HCT116 (cell line): ENCODE results near the gene GOLGA8S. TPM values are rescaled to one million over a fixed set of nuclear protein-coding genes. Genes with fewer than 3 reads are reported as not detected.

Experiments
- ATAC-seq: fragments of 200-7000 bp; cut with Tn5 transposase; 2 replicates; pipeline ENCODE4 v1.9.1; 2020; ENCODE audit warnings: mild to moderate bottlenecking, moderate library complexity
- BruUV-seq: library from RNA; stranded (reverse); fragments of 400-500 nt; replicated peaks from 2 replicates; lab custom pipeline; 2021; lab: Mats Ljungman, UMichigan
- CTCF ChIA-PET: fragments of 300-600 bp; sonication (Branson Sonifier 250); formaldehyde crosslinking; loops from one replicate; lab custom pipeline; 2021; ENCODE audit warnings: antibody characterized with exemption; lab: Charles Lee
- POLR2A ChIA-PET: fragments of 300-600, 350-600 bp; sonication (Branson Sonifier 250); formaldehyde crosslinking; loops from one replicate; lab custom pipeline; 2021; ENCODE audit warnings: antibody characterized with exemption; lab: Charles Lee
- RAD21 ChIA-PET, 2 experiments: fragments of 300-600 bp; sonication (Branson Sonifier 250); formaldehyde crosslinking; loops; one replicate each; lab custom pipeline; 2023; ENCODE audit warnings: low total read pairs in 2 of 2; ENCODE audit not compliant: uncharacterized antibody in 2 of 2, unreplicated experiment in 2 of 2, low non-redundant PET in 1 of 2; lab: Charles Lee
- DNase-seq: peaks from one replicate; pipeline ENCODE4 v3.0.0-alpha.2; 2010; ENCODE audit warnings: low read depth, low spot score
- H2AFZ ChIP-seq: fragments of 200-600 bp; shearing (Covaris generic), sonication (generic); 2 replicates; pipeline ENCODE4 v1.6.1; 2017; ENCODE audit warnings: low read depth, mixed run types, mixed read lengths, antibody characterized with exemption, low read length; ENCODE audit not compliant: poor library complexity, severe bottlenecking
- H3K27ac ChIP-seq: 2 replicates; pipeline ENCODE4 v1.5.1; 2012; ENCODE audit warnings: low read depth, low read length
- H3K27me3 ChIP-seq: fragments of 200-600 bp; sonication (generic); 2 replicates; pipeline ENCODE4 v1.6.1; 2016; ENCODE audit warnings: mixed run types, low read length, mixed read lengths; ENCODE audit not compliant: insufficient read depth
- H3K36me3 ChIP-seq, 2 experiments: fragments of 200-500 bp in 1 of 2; fragments of 200-600 bp in 1 of 2; sonication (Bioruptor generic) in 1 of 2; sonication (generic) in 1 of 2; 2 replicates each; pipeline versions ENCODE4 v1.5.1 to v1.6.1; 2014 to 2016; ENCODE audit warnings: low read length in 2 of 2, inconsistent platforms in 1 of 2, mixed read lengths in 1 of 2, mixed run types in 1 of 2; ENCODE audit not compliant: insufficient read depth in 2 of 2, control insufficient read depth in 1 of 2
- H3K4me1 ChIP-seq, 2 experiments: fragments of 200-600 bp in 1 of 2; sonication (generic) in 1 of 2; 2 replicates each; pipeline versions ENCODE4 v1.5.1 to v1.6.1; 2012 to 2017; ENCODE audit warnings: low read length in 2 of 2, inconsistent platforms in 1 of 2, mild to moderate bottlenecking in 1 of 2, mixed read lengths in 1 of 2, mixed run types in 1 of 2, moderate library complexity in 1 of 2; ENCODE audit not compliant: insufficient read depth in 2 of 2, control insufficient read depth in 1 of 2
- H3K4me2 ChIP-seq: fragments of 200-600 bp; sonication (generic); 2 replicates; pipeline ENCODE4 v1.6.1; 2017; ENCODE audit warnings: mixed run types, low read length, mixed read lengths
- H3K4me3 ChIP-seq, 2 experiments: fragments of 200-600 bp in 1 of 2; sonication (generic) in 1 of 2; replicated peaks in 1 of 2; 2 replicates each; pipeline ENCODE4 v1.5.1; 2011 to 2016; ENCODE audit warnings: low read length in 2 of 2, control low read depth in 1 of 2, low read depth in 1 of 2, mild to moderate bottlenecking in 1 of 2, mixed read lengths in 1 of 2, mixed run types in 1 of 2
- H3K79me2 ChIP-seq: fragments of 200-600 bp; sonication (generic); 2 replicates; pipeline ENCODE4 v1.6.1; 2017; ENCODE audit warnings: mild to moderate bottlenecking, mixed run types, low read length, moderate library complexity, mixed read lengths; ENCODE audit not compliant: insufficient read depth
- H3K9ac ChIP-seq: fragments of 200-600 bp; sonication (generic); 2 replicates; pipeline ENCODE4 v1.6.1; 2016; ENCODE audit warnings: low read length, mixed read lengths
- H3K9me2 ChIP-seq: fragments of 200-600 bp; sonication (generic), shearing (Covaris generic); 2 replicates; pipeline ENCODE4 v1.6.1; 2017; ENCODE audit warnings: mixed run types, mild to moderate bottlenecking, moderate library complexity; ENCODE audit not compliant: insufficient read depth
- H3K9me3 ChIP-seq, 2 experiments: fragments of 200-500 bp in 1 of 2; fragments of 200-600 bp in 1 of 2; sonication (Bioruptor generic) in 1 of 2; sonication (generic) in 1 of 2; 2 replicates each; pipeline ENCODE4 v1.6.1; 2014 to 2017; ENCODE audit warnings: low read length in 2 of 2, mixed read lengths in 2 of 2, inconsistent platforms in 1 of 2, low read depth in 1 of 2, mild to moderate bottlenecking in 1 of 2, mixed run types in 1 of 2, moderate library complexity in 1 of 2; ENCODE audit not compliant: control insufficient read depth in 1 of 2, insufficient read depth in 1 of 2
- H4K20me1 ChIP-seq: fragments of 200-600 bp; sonication (generic), shearing (Covaris generic); 2 replicates; pipeline ENCODE4 v1.6.1; 2017; ENCODE audit warnings: mixed run types, mild to moderate bottlenecking, moderate library complexity; ENCODE audit not compliant: insufficient read depth
- CEBPB ChIP-seq: IDR thresholded peaks from 2 replicates; pipeline ENCODE4 v1.6.1; 2012; ENCODE audit warnings: low read depth
- EGR1 ChIP-seq: IDR thresholded peaks from 2 replicates; pipeline ENCODE4 v1.6.1; 2012; ENCODE audit warnings: low read depth
- ELF1 ChIP-seq: IDR thresholded peaks from 2 replicates; pipeline ENCODE4 v1.6.1; 2012; ENCODE audit warnings: low read depth, borderline replicate concordance
- EZH2 ChIP-seq: fragments of 200-600 bp; sonication (generic); IDR thresholded peaks from 2 replicates; pipeline ENCODE4 v1.6.1; 2017; ENCODE audit warnings: antibody characterized with exemption, mixed run types
- FOSL1 ChIP-seq: IDR thresholded peaks from 2 replicates; pipeline ENCODE4 v1.6.1; 2012; ENCODE audit warnings: low read depth
- JUND ChIP-seq: IDR thresholded peaks from 2 replicates; pipeline ENCODE4 v1.6.1; 2012
- POLR2AphosphoS5 ChIP-seq: IDR thresholded peaks from 2 replicates; pipeline ENCODE4 v1.6.1; 2011; ENCODE audit warnings: mild to moderate bottlenecking, low read depth, low read length, moderate library complexity
- SRF ChIP-seq: IDR thresholded peaks from 2 replicates; pipeline ENCODE4 v1.6.1; 2012; ENCODE audit warnings: low read depth
- TCF7L2 ChIP-seq: IDR thresholded peaks from 2 replicates; pipeline ENCODE4 v1.7.0; 2011; ENCODE audit warnings: borderline replicate concordance, inconsistent platforms; ENCODE audit not compliant: insufficient read depth, insufficient read length; ENCODE audit errors: extremely low read depth
- YY1 ChIP-seq: IDR thresholded peaks from 2 replicates; pipeline ENCODE4 v1.6.1; 2011; ENCODE audit warnings: low read length, low read depth, moderate library complexity, mild to moderate bottlenecking; ENCODE audit not compliant: insufficient replicate concordance; ENCODE audit errors: extremely low read depth
- ZFX ChIP-seq: fragments of 450-650 bp; IDR thresholded peaks from 2 replicates; pipeline ENCODE4 v1.6.1; 2017
- ZNF274 ChIP-seq: fragments of 200-500 bp; sonication (Bioruptor generic); IDR thresholded peaks from 2 replicates; pipeline ENCODE4 v1.6.1; 2014; ENCODE audit warnings: mild to moderate bottlenecking, low read depth, low read length, inconsistent platforms
- intact Hi-C: fragments of 100-400 bp; cut with micrococcal nuclease; formaldehyde crosslinking; loops from 2 replicates; pipeline ENCODE4 v1.10.0; 2022
- total RNA-seq: library from RNA; stranded (reverse); gene quantifications from one replicate; pipeline ENCODE4 v1.2.1, GENCODE V29; 2021; ENCODE audit not compliant: unreplicated experiment
- TF ChIP-seq, protein P1 (sequence below): IDR thresholded peaks from 2 replicates; pipeline ENCODE4 v1.6.1; 2012
- TF ChIP-seq, protein P2 (sequence below): IDR thresholded peaks from 2 replicates; pipeline ENCODE4 v1.6.1; 2012

GOLGA8S gene
- total RNA-seq, 1 experiment from 2014 or later: 0.15 TPM

DNA sequence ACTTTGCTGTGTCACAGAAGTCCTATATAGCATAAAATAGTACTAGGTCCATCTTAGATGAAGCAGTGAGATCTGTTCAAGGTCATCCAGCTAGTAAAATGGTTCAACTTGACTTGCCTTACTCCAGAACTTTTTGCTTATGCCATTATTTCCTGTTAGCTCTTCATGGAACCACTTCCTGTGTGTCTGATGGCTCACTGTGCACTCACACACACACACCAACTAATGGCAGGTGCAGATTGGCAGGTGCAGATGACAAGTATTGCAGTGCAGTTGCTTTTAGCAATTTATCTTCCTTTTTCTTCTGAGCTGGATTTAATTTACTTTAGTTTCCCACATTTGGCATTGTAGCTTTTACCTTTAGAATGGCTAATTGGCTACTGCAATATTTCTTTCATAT, 29.8 kb downstream of the GOLGA8S start:
- ChIA-PET CTCF (no interaction called here), POLR2A (no interaction called here), RAD21 (no interaction called here)
- no peaks in the 10 kb centered on the region for H3K9me3 ChIP-seq
- H3K27me3 ChIP-seq: peaks cover 44% of the 10 kb centered on the region
- no peak overlapping the region for H3K4me3 ChIP-seq
- BruUV-seq: no TSS peak
- no peaks in the 10 kb centered on the region for H3K9me2 ChIP-seq
- TF ChIP-seq YY1 (no peak), ZFX (no peak)
- TF ChIP-seq, protein P1, sequence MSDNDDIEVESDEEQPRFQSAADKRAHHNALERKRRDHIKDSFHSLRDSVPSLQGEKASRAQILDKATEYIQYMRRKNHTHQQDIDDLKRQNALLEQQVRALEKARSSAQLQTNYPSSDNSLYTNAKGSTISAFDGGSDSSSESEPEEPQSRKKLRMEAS: no peak
- no peaks in the 10 kb centered on the region for H3K4me1 ChIP-seq
- ATAC-seq (no peak), DNase-seq (no peak)
- no peak overlapping the region for H3K9ac ChIP-seq
- no peaks in the 10 kb centered on the region for H4K20me1 ChIP-seq
- H3K36me3 ChIP-seq: no peaks in the 10 kb centered on the region
- H3K27ac ChIP-seq: no peak overlapping the region
- no peaks in the 10 kb centered on the region for H3K79me2 ChIP-seq
- no peak overlapping the region for H3K4me2 ChIP-seq
- intact Hi-C loops: no loop called here
- H2AFZ ChIP-seq: no peak overlapping the region

DNA sequence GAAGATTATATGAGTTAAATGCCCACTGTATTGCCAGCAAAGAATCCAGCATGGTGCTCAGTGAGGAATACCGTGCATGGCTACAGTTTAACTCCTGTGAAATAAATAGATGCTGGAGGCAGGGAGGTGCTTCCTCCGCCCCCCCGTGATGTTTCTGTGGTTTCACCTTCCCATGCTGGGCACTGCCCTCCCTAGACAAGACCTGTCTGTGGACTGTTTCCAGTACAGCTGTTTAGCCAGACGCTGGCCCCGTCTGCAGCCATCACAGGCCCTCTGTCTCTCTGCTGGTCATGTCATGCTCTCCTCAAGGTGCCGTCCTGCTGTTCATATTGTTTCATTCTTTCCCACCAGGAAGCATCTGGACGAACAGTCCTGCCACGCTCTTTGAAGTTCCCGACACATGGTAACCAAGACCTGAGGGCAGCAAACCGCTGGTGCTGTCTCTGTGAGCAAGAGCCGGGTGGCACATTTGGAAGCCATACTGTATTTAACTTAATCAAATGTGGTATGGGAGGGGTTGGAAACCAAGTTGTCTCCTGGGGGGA, 31.4 kb downstream of the GOLGA8S start:
- Histone ChIP-seq H3K79me2 (no peaks in the 10 kb centered on the region), H2AFZ (no peak overlapping the region), H3K9me3 (no peaks in the 10 kb centered on the region), H4K20me1 (no peaks in the 10 kb centered on the region), H3K27me3 (peaks cover 38% of the 10 kb centered on the region), H3K4me3 (no peak overlapping the region), H3K4me1 (no peaks in the 10 kb centered on the region), H3K4me2 (no peak overlapping the region), H3K36me3 (no peaks in the 10 kb centered on the region), H3K9me2 (no peaks in the 10 kb centered on the region), H3K9ac (no peak overlapping the region), H3K27ac (no peak overlapping the region)
- POLR2A ChIA-PET: no interaction called here
- no peak for DNase-seq
- RAD21 ChIA-PET: no interaction called here
- BruUV-seq: no TSS peak
- CTCF ChIA-PET: no interaction called here
- intact Hi-C loops: no loop called here
- no peak for ATAC-seq
- TF ChIP-seq EGR1 (no peak), ZFX (no peak), ZNF274 (no peak), JUND (no peak), POLR2AphosphoS5 (no peak), ELF1 (no peak), TCF7L2 (no peak), CEBPB (no peak), FOSL1 (no peak), EZH2 (no peak), SRF (no peak)
- TF ChIP-seq, protein P1: no peak
- TF ChIP-seq, protein P2, sequence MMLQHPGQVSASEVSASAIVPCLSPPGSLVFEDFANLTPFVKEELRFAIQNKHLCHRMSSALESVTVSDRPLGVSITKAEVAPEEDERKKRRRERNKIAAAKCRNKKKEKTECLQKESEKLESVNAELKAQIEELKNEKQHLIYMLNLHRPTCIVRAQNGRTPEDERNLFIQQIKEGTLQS: no peak
